GM21381 (cell line): ENCODE data around the gene TMCO4.

Source experiments
- ATAC-seq: cut with Tn5 transposase; IDR thresholded peaks from one replicate; pipeline ENCODE4 v1.9.1; 2021; ENCODE audit warnings: mild to moderate bottlenecking, moderate library complexity; ENCODE audit not compliant: unreplicated experiment

The TMCO4 gene

GRCh38 chr1:19776933-19777332 is 22.8 kb downstream of the TMCO4 start:
- ATAC-seq = no peak

DNA sequence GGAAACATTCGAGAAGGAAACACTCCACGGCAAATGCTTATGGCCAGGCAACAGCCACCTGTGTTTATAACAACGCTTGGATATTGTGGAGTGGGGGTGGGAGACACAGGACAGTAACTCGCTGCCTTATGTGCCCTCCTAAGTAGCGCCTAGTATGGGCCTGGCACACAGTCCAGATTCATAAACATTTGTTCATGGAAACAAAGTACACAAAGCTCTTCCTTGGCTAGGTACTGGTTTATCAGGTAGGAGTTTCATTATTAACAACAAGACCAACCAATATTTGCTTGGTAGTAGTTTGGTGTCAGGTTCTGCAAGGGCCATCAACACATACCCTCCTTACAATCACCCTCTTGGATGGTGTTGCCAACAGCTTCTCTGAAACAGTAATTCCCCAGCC is 23.4 kb downstream of the TMCO4 start:
- ATAC-seq = no peak

GRCh38 chr1:19775831-19776230 is 23.9 kb downstream of the TMCO4 start:
- ATAC-seq = no peak

- no peak for ATAC-seq
Measured at GRCh38 chr1:19775317-19775716, 24.4 kb downstream of the TMCO4 start.

GRCh38 chr1:19774180-19774785 is 25.4 kb downstream of the TMCO4 start:
- no peak for ATAC-seq

DNA sequence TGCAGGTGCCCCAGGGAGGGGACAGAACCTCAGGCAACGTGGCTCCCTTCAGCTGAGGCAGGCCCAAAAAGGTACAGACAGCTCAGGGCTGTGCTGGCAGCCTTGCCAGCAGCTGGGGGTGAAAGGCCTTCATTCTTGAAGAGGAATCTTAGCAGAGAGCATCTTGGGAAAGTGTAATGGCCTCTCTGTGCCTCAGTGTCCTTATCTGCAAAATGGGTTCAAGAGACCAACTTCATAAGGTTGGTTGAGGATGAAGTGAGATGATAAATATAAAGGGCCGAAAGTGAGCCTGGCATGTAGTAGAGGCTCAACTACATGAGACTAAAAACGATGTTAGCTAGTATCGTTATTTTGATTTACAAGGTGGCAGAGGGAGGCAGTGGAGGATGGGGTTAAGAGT is 26.2 kb downstream of the TMCO4 start:
- ATAC-seq = no peak

GRCh38 chr1:19772053-19772452 is 27.7 kb downstream of the TMCO4 start:
- no peak for ATAC-seq

GRCh38 chr1:19771350-19771749 is 28.4 kb downstream of the TMCO4 start:
- no peak for ATAC-seq

DNA sequence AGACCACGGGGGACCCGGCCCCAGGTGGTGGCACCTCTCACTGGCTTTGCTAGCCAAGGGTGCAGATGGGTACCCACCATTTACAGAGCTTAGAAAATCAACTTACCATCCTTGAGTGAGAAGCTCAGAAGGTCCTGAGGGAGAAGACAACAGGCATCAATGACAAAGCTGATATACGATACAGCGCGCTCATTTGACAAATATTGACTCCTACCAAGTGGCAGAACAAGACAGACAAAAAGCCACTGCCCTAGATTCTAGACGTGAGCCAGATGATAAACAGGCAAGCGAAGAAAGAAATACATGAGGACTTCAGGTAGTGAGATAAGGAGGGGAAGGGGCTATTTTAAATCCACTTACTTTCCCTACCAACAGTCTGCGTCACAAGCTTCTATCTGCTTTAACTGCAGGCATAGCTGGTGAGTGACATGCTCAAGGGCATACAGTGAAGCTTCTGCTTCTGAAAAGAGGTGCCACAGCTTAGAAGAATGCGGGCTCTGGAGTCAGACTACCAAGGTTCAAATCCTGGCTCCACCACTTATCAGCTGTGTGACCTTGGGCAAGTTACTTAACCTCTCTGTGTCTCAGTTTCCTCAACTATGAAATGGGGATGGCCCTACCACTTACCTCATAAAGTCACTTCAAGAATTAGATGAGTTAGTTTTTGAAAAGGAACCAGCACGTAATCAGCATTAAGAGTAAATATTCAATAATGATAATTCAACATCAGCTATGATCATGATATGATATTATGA is 29.1 kb downstream of the TMCO4 start:
- no peak for ATAC-seq

DNA sequence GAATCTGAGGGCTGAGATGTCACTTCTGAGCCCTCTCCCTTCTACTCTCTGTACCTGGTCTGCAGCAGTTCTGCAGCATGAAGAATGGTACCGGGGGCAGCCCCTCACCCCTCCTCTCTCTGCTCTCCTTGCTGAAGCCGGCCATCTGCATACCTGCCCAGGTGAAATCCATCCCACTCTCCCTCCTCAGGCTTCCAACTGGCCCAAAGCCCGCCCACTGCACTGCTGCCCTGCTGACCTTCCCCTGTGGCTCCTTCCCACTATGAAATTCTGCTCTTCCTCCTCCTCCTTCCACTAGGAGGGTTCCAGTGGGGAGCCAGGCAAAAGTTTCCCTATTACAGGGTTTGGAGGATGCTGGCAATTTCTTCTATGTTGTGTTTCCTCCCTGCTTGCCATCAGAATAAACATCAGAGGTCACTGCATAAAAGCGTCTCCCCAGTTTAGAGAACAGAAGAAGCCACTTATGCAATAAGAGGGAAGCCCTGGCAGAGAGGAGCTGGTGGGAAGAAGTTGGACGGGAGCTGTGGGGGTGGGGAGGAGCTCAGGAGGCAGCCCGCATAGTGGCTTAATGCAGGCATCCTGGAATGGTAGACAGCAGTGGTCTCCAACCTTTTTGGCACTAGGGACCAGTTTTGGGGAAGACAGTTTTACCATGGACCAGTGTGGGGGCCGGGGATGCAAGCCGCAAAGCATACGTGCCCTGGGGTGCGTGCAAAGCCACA is 30.3 kb downstream of the TMCO4 start:
- no peak for ATAC-seq

- ATAC-seq = no peak
Measured at GRCh38 chr1:19768353-19769210, 31.1 kb downstream of the TMCO4 start.

GRCh38 chr1:19765623-19766022 is 34.1 kb downstream of the TMCO4 start:
- no peak for ATAC-seq

- ATAC-seq = no peak
Measured at GRCh38 chr1:19764848-19765247, 34.9 kb downstream of the TMCO4 start.

DNA sequence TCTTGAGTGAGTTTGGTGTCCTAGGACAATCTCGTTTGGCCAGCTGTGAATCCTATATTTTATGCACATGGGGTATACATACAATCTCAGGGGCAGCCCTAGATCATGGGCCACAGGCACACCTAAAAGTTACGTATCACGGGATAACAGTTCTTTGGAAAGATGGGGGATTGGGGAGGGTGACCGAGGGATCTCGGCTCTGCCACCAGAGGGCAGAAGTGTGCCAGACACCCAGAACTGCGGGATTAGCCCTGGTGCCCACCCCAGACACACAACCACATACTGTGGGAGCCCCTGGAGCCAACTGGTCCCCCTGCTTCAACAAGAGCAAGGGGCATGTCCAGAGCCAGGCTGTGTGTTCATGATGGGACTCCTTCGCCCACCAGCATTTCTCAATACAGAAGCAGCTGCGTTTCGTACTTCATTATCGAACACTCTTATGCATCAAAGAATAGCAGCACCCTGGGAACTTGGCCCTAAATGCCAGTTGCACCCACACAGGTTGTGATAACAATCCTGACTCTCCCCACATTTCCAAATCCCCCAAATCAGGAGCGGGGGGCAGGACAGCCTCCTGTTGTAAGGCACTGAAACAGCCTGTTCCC is 37.4 kb downstream of the TMCO4 start:
- no peak for ATAC-seq

- ATAC-seq = no peak
Measured at GRCh38 chr1:19759740-19760089, 40.0 kb downstream of the TMCO4 start.

GRCh38 chr1:19758227-19758830 is 41.4 kb downstream of the TMCO4 start:
- ATAC-seq = no peak

GRCh38 chr1:19757641-19758040 is 42.1 kb downstream of the TMCO4 start:
- ATAC-seq = no peak

GRCh38 chr1:19756480-19756879 is 43.2 kb downstream of the TMCO4 start:
- ATAC-seq = no peak

- ATAC-seq = no peak
Measured at GRCh38 chr1:19754482-19754881, 45.2 kb downstream of the TMCO4 start.

GRCh38 chr1:19752083-19752696 is 47.5 kb downstream of the TMCO4 start:
- ATAC-seq = no peak
